ENCODE data around the gene CD8B.
"Not testable (repeated sequence)": the region's sequence is repeated elsewhere in the genome, so short reads cannot be mapped to it uniquely, and the experiment has no call there.

Gene CD8B

GRCh38 chr2:86835548-86835889, 26.2 kb downstream of the CD8B start:
- DNase-seq: not testable (repeated sequence)

- no peak for DNase-seq
Measured at GRCh38 chr2:86833315-86833714, 28.4 kb downstream of the CD8B start.

- DNase-seq: no peak
Measured at GRCh38 chr2:86832334-86833096, 29.2 kb downstream of the CD8B start.

- DNase-seq: no peak
Measured at GRCh38 chr2:86831537-86831936, 30.1 kb downstream of the CD8B start.

- no peak for DNase-seq
Measured at GRCh38 chr2:86826951-86827350, 34.7 kb downstream of the CD8B start.

- no peak for DNase-seq
Measured at GRCh38 chr2:86825693-86826381, 35.8 kb downstream of the CD8B start.

GRCh38 chr2:86825036-86825692, 36.5 kb downstream of the CD8B start:
- DNase-seq: no peak

- no peak for DNase-seq
Measured at GRCh38 chr2:86822668-86823345, 38.9 kb downstream of the CD8B start.

- no peak for DNase-seq
Measured at GRCh38 chr2:86821842-86822241, 39.8 kb downstream of the CD8B start.

GRCh38 chr2:86821306-86821705, 40.4 kb downstream of the CD8B start:
- DNase-seq: no peak

GRCh38 chr2:86818957-86819356, 42.7 kb downstream of the CD8B start:
- no peak for DNase-seq

GRCh38 chr2:86818114-86818801, 43.4 kb downstream of the CD8B start:
- DNase-seq: no peak

- no peak for DNase-seq
Measured at GRCh38 chr2:86815611-86816010, 46.1 kb downstream of the CD8B start.

GRCh38 chr2:86809481-86810121, 52.1 kb downstream of the CD8B start:
- no peak for DNase-seq

GRCh38 chr2:86808315-86809161, 53.1 kb downstream of the CD8B start:
- DNase-seq: peak; percentile 58

GRCh38 chr2:86807468-86808275, 54.0 kb downstream of the CD8B start:
- no peak for DNase-seq

- no peak for DNase-seq
Measured at GRCh38 chr2:86807133-86807467, 54.6 kb downstream of the CD8B start.

GRCh38 chr2:86806059-86806857, 55.4 kb downstream of the CD8B start:
- no peak for DNase-seq

- DNase-seq: no peak
Measured at GRCh38 chr2:86800856-86801567, 60.7 kb downstream of the CD8B start.
